Measurements from ENCODE around the gene CDS2.

DNA sequence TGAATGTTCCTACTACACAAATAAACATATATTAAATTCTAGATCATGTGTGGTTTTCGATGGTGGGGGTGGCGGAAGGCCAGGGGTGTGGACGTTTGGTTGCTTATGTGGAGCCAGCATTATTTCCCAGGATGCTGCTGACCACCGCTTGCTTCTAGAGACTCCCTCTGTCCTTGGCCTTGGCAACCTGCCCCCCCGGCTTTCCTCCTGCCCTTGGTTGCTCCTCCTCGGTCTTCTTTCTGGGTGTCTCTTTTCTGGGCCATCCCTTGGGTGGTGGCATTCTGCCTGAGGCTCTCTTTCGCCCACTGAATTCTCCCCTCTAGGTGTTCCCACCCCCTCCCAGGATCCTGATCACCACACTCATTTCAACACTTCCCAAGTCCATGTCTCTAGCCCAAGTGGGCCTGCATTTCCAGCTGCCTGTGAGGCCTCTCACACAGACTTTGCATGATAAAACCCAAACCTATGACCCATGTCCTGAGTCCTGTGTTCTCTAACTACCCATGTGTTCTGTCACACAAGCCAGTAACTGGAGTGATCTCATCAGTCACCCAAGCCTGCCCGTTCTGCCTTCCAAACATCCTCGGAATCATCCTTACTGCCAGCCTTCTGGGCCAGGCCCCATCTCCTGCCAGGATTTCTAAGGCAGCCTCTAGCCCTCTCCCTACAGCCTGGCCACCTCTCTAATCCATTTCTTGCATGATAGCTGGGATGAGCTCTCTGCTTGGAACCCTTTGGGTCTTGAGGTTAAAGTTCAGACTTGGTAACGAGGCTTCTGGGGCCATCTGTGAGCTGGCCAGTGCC, 71.2 kb downstream of the CDS2 start:
- TF ChIP-seq POLR2AphosphoS5 (IDR thresholded peaks at IDR 0.05) (no peak), CTCF (IDR thresholded peaks at IDR 0.05) (no peak), POLR2A (IDR thresholded peaks at IDR 0.05) (no peak), EP300 (IDR thresholded peaks at IDR 0.05; ENCODE audit: low read depth) (no peak)
